Measurements from ENCODE around the gene LDLRAP1.

- TF ChIP-seq CTCF (IDR thresholded peaks at IDR 0.05; ENCODE audit: insufficient read depth, low read length, poor library complexity, severe bottlenecking), result no peak
- TF ChIP-seq EZH2phosphoT487 (conservative IDR thresholded peaks at IDR 0.05; ENCODE audit: low read length), result no peak
Observed at GRCh38 chr1:25577134-25577920, 33.9 kb downstream of the LDLRAP1 start.
